ENCODE results near the gene DAB2IP.

DAB2IP gene

DNA sequence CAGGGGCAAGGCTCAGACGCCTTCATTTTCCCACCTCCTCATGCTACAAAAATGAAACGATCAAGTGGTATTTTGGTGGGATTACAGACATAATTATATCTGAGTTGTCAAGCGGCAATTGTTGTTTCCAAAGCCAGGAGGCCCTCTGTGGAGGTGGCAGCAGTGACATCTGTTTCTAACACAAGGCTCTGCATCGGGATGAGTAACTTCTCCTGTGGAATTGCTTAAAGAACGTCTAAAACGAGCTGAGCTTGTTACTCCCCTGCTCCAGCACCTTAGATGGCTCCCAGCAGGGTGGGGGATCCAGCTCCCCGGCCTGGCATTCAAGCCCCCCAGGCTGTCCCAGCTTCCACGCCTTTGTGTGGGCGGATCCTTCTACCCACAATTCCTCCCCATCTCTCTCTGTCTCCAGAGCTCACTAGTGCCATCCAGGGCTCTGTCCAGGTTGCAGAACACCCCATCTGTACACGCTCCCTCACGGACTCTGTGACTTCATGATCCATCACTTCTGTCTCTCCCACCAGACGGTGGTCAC lies 36.8 kb downstream of the DAB2IP start:
- no peaks in the 10 kb centered on the region for H3K27me3 ChIP-seq
- H4K20me1 ChIP-seq = peaks cover 34% of the 10 kb centered on the region
- H3K4me2 ChIP-seq = no peak overlapping the region
- H3K27ac ChIP-seq = no peak overlapping the region
- peaks cover 32% of the 10 kb centered on the region for H3K4me1 ChIP-seq
- no peak overlapping the region for H3K4me3 ChIP-seq
- TF ChIP-seq Cebpa-rat (IDR thresholded peaks at IDR 0.05) = no peak
- H3K9me3 ChIP-seq = no peaks in the 10 kb centered on the region
- no peak overlapping the region for H3K9ac ChIP-seq
- no peaks in the 10 kb centered on the region for H3K36me3 ChIP-seq

DNA sequence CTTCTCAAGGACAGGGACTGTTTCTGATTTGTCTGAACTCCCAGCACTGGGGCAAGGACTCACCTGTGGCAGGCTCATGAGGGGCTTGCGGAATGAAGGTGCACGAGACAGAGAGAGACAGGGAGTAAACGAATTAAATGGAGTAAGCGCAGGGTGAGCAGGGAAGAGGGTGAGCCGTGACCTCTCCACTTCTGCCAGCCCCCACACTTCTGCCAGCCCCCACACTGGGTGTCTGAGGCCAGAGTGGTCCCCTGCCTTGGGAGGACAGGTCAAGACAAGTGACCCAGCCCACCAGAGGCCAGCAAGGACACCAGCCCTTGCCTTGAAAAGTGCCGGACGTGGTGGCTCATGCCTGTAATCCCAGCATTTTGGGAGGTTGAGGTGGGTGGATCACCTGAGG lies 37.2 kb downstream of the DAB2IP start:
- Histone ChIP-seq H3K27ac (no peak overlapping the region), H3K4me1 (peaks cover 32% of the 10 kb centered on the region), H3K4me2 (no peak overlapping the region), H3K36me3 (no peaks in the 10 kb centered on the region), H3K9ac (no peak overlapping the region), H3K27me3 (no peaks in the 10 kb centered on the region), H3K9me3 (no peaks in the 10 kb centered on the region), H4K20me1 (peaks cover 39% of the 10 kb centered on the region), H3K4me3 (no peak overlapping the region)
- no peak for TF ChIP-seq Cebpa-rat (IDR thresholded peaks at IDR 0.05)

DNA sequence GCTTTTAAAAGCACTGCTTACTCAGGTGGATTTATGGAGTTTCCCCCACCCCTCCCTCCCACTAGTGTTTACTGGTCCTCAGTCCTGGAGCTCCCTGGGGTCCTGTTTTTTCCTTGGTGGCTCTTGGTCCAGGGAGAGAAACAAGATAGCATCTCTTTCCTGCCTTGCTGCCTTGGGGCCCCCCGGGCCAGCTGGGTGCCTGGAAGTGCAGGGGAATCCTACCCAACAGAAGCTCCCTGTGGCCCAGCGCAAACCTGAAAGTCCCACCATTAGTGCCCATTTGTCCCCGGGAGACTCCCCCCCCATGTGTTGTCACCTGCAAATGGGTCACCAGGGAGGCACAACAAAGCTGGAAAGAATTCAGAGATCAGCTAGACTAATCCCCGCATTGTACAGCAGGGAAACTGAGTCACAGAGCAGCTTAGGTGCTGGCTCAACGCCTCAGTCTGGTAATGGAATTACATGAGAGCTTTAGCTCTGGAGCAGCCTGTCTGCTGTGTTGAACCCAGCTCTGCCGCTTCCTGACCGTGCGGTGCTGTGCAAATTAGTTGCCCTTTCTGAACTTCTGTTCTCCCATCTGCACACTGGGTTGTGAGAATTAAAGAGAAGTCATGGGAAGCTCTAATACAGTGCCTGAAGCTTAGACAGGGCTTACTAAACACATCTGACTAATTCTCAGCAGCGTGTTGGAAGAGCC lies 38.2 kb downstream of the DAB2IP start:
- Histone ChIP-seq H3K4me1 (peaks cover 29% of the 10 kb centered on the region), H3K36me3 (no peaks in the 10 kb centered on the region), H3K9me3 (no peaks in the 10 kb centered on the region), H3K4me3 (no peak overlapping the region), H3K27me3 (no peaks in the 10 kb centered on the region), H3K9ac (no peak overlapping the region), H4K20me1 (peaks cover 48% of the 10 kb centered on the region), H3K4me2 (no peak overlapping the region), H3K27ac (no peak overlapping the region)
- TF ChIP-seq Cebpa-rat (IDR thresholded peaks at IDR 0.05) = no peak

DNA sequence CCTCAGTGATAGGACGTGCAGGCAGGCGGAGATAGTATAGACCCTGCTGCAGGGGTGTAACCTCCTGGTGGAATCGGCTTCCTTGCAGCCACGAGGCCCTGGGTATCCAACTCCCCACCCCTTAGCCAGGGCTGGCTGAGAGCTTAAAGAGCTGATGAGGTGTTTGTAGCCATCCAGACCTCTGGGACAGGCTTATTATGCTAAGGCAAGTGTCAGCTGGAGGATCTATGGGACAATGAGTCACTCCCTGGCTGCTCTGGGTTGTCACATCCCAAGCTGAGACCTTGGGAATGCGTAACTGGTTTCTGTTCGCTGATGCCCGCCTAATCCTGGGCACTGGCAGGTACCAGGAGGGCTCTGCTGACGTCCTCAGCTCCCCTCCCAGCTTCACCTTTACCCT lies 38.9 kb downstream of the DAB2IP start:
- Histone ChIP-seq H3K9me3 (no peaks in the 10 kb centered on the region), H3K4me2 (no peak overlapping the region), H3K4me1 (peaks cover 29% of the 10 kb centered on the region), H3K9ac (no peak overlapping the region), H3K4me3 (no peak overlapping the region), H3K36me3 (no peaks in the 10 kb centered on the region), H3K27me3 (no peaks in the 10 kb centered on the region), H4K20me1 (peaks cover 55% of the 10 kb centered on the region), H3K27ac (no peak overlapping the region)
- no peak for TF ChIP-seq Cebpa-rat (IDR thresholded peaks at IDR 0.05)

DNA sequence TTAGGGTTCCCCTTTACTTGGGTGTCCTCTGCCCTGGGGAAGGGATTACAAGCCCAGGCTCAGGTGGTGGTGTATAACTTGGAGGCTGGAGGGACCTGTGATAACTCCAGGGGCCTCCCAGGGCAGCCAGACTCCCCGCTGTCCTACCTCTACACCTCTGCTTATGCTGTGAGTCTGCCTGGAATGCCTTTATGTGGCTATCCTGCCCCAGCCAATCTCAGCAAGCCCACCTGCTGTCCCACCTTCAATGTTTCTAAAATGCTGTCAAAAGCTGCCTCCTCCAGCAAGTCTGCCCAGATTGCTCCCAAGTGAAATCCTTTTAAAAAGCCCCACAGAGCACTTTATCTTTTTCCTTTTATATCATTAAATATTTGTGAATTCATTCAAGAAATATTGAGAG lies 39.3 kb downstream of the DAB2IP start:
- no peaks in the 10 kb centered on the region for H3K27me3 ChIP-seq
- H3K4me3 ChIP-seq = no peak overlapping the region
- no peak overlapping the region for H3K4me2 ChIP-seq
- H3K36me3 ChIP-seq = no peaks in the 10 kb centered on the region
- H4K20me1 ChIP-seq = peaks cover 60% of the 10 kb centered on the region
- no peaks in the 10 kb centered on the region for H3K9me3 ChIP-seq
- no peak overlapping the region for H3K27ac ChIP-seq
- no peak for TF ChIP-seq Cebpa-rat (IDR thresholded peaks at IDR 0.05)
- H3K9ac ChIP-seq = no peak overlapping the region
- H3K4me1 ChIP-seq = peaks cover 29% of the 10 kb centered on the region

DNA sequence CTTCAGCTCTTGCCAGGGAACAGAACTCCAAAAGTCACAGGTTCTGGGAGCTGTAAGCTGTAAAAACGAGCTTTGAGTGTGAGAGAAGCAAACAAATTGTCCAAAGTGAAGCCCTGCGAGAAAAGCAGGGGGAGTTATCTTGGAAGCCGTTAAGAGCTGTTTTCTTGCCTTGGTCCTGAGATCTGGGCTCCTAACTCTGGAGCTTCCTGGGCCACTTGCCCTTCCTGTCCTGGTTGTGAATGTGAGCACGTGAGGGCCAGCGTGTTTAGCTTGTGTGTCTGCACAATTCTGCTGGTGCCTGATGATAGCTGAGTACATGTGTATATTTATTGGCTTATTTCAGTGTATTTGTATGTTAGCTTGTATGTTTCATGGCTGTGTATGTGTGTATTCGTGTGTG lies 40.5 kb downstream of the DAB2IP start:
- no peak overlapping the region for H3K9ac ChIP-seq
- H3K27ac ChIP-seq = no peak overlapping the region
- peaks cover 71% of the 10 kb centered on the region for H4K20me1 ChIP-seq
- H3K4me3 ChIP-seq = no peak overlapping the region
- no peaks in the 10 kb centered on the region for H3K36me3 ChIP-seq
- H3K4me1 ChIP-seq = peaks cover 33% of the 10 kb centered on the region
- no peak overlapping the region for H3K4me2 ChIP-seq
- H3K9me3 ChIP-seq = no peaks in the 10 kb centered on the region
- no peak for TF ChIP-seq Cebpa-rat (IDR thresholded peaks at IDR 0.05)
- no peaks in the 10 kb centered on the region for H3K27me3 ChIP-seq

DNA sequence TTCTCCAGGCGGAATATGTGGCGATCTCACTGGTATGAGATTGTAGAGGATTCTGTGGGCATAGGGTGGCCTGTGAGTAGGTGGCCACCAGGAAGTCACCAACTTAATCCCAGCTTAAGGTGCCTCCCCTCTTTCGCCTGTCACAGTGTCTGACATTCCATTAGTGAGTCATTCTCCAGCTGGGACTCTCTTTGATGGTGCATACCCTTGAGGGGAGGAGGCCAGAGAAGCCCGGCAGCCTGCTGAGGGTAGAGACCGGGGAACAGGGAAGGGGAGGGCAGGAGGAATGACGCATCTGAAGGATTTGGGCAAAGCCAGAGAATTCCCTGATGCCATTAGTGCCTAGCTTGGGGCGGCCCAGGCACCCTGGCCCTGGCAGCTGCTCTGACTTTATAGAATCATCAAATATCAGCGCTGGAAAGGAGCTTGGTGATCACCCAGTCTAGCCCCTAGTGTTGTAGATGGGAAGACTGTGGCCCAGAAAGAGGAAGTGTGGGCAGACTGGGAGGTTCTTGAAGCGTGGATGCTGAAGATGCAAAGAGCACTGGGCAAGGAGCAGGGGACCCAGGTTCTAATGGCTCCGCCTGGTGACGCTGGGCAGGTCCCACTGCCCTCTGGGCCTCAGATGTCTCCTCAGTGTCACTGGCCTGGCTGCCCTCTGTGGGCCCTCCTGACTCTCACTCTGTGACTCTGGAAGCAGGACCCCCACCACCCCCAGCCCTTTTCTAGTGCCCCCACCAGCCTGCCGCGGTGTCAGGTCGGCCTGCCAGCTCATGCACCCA lies 41.4 kb downstream of the DAB2IP start:
- Histone ChIP-seq H3K9me3 (no peaks in the 10 kb centered on the region), H3K36me3 (no peaks in the 10 kb centered on the region), H4K20me1 (peaks cover 71% of the 10 kb centered on the region), H3K27me3 (peaks cover 4% of the 10 kb centered on the region; the same call in 1 of the 2 replicates), H3K4me1 (peaks cover 38% of the 10 kb centered on the region), H3K9ac (no peak overlapping the region), H3K4me3 (no peak overlapping the region), H3K27ac (no peak overlapping the region), H3K4me2 (peak overlapping the region; percentile 53)
- no peak for TF ChIP-seq Cebpa-rat (IDR thresholded peaks at IDR 0.05)

DNA sequence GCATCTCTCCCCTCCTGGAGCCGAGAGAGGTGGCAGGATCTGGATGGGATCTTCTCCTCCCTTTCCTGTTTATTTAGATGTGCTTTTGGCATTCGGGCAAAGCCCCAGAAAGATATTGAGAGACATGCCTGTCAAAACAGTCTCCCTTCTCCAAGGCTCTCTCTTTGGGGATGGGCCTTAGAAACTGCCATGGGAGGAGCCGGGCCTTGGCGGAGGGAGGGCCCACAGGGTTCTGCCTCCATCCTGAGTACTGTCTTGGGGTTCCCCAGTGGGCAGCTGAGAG lies 41.9 kb downstream of the DAB2IP start:
- H3K4me3 ChIP-seq = no peak overlapping the region
- H3K4me2 ChIP-seq = peak overlapping the region; percentile 53
- no peak for TF ChIP-seq Cebpa-rat (IDR thresholded peaks at IDR 0.05)
- peaks cover 8% of the 10 kb centered on the region; the same call in 1 of the 2 replicates for H3K27me3 ChIP-seq
- peaks cover 43% of the 10 kb centered on the region for H3K4me1 ChIP-seq
- peaks cover 73% of the 10 kb centered on the region for H4K20me1 ChIP-seq
- H3K27ac ChIP-seq = no peak overlapping the region
- H3K36me3 ChIP-seq = no peaks in the 10 kb centered on the region
- no peaks in the 10 kb centered on the region for H3K9me3 ChIP-seq
- no peak overlapping the region for H3K9ac ChIP-seq

DNA sequence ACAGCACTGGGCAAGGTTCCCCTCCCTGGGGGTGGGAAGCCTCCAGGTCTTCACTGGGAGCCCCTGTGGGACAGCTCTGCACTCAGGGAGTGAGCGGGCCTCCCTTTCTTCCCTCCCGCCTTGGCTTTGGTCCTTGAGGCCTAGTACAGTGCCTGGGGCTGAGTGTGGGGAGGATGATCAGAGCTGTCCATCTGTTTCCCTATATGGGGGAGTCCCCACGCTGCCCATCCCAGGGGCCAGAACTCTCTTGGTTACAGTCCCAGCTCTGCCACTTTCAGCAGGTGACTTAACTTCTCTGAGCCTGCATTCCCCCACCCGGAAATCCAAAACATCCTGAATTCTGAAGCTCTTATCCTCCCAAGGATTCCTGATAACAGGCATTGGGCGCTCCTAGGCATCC lies 42.6 kb downstream of the DAB2IP start:
- 0 out of 2 replicates have a peak overlapping the region, but pooled peaks have one; percentile 13 for H3K27ac ChIP-seq
- peaks cover 76% of the 10 kb centered on the region for H4K20me1 ChIP-seq
- no peaks in the 10 kb centered on the region for H3K36me3 ChIP-seq
- peaks cover 47% of the 10 kb centered on the region for H3K4me1 ChIP-seq
- peak overlapping the region; percentile 32 for H3K4me2 ChIP-seq
- H3K4me3 ChIP-seq = no peak overlapping the region
- no peak overlapping the region for H3K9ac ChIP-seq
- no peak for TF ChIP-seq Cebpa-rat (IDR thresholded peaks at IDR 0.05)
- H3K9me3 ChIP-seq = no peaks in the 10 kb centered on the region
- H3K27me3 ChIP-seq = peaks cover 8% of the 10 kb centered on the region; the same call in 1 of the 2 replicates

DNA sequence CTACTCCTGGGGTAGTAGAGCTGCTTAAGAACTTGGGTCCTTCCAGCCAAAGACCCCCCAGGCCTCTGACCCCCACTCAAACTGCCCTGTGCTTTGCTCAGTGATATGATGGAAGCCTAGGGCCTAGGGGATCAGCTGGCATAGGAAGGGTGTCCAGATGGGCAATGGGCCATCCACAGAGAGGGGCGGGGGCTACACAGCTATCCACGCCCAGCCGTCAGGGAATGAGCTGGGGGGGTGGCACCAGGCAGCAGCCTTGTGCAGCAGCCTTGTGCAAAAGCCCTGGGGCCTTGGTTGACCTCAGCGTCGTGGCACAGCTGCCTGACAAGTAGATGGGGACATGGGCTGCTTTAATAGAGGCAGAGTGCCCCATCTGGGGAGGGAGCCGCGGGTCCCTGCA lies 43.2 kb downstream of the DAB2IP start:
- Histone ChIP-seq H3K9me3 (no peaks in the 10 kb centered on the region), H3K4me2 (no peak overlapping the region), H3K4me3 (no peak overlapping the region), H3K27me3 (peaks cover 8% of the 10 kb centered on the region; the same call in 1 of the 2 replicates), H3K9ac (no peak overlapping the region), H3K36me3 (no peaks in the 10 kb centered on the region), H3K4me1 (peaks cover 50% of the 10 kb centered on the region), H4K20me1 (peaks cover 78% of the 10 kb centered on the region), H3K27ac (no peak overlapping the region)
- no peak for TF ChIP-seq Cebpa-rat (IDR thresholded peaks at IDR 0.05)

Measured in BLaER1 (cell line).